ENCODE results near the gene DCST2.

DCST2 gene

DNA sequence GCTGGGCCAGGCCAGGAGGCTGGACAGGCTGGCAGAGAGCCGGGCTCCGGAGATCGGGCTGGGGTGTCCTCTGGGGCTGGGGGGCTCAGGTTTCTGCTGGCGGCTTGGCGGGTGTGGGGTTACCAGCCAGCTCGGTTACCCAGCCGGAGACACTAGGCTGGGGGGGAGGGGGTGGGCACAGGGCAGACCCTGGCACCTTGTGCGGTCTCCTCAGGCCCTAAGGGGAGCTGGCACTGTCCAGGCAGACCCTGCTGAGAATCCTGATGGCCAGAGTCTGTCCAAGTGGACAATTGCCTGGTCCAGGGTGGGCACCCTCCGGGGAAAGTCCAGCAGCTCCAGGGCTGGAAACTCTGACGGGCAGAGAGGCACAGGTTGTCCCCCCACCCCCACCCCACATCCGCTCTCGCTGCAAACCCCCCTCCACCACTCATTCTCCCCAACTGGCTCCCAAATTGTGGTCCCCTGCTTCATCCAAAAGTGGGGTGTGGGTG is 24.3 kb downstream of the DCST2 start:
- Histone ChIP-seq H4K20me1 (ENCODE audit: insufficient read depth, low read length, poor library complexity, severe bottlenecking) (no peaks in the 10 kb centered on the region), H3F3A (ENCODE audit: low read depth) (no peaks in the 10 kb centered on the region), H3K9me3 (ENCODE audit: insufficient read depth, low read depth, low read length) (no peaks in the 10 kb centered on the region), H3K27me3 (ENCODE audit: insufficient read depth, low read length, poor library complexity, severe bottlenecking) (no peaks in the 10 kb centered on the region), H3K4me3 (ENCODE audit: low read length, poor library complexity, severe bottlenecking) (no peak overlapping the region), H3K9me2 (replicated peaks; ENCODE audit: low read depth, low read length) (no peaks in the 10 kb centered on the region), H3K4me2 (ENCODE audit: low read depth, low read length, poor library complexity, severe bottlenecking) (no peak overlapping the region), H3K36me3 (ENCODE audit: insufficient read depth, low read length) (no peaks in the 10 kb centered on the region), H3K9ac (ENCODE audit: low read depth, low read length, poor library complexity, severe bottlenecking) (no peak overlapping the region), H3K4me1 (ENCODE audit: insufficient read depth, low read length, poor library complexity, severe bottlenecking) (peaks cover 69% of the 10 kb centered on the region), H3K79me2 (ENCODE audit: insufficient read depth, low read length) (no peaks in the 10 kb centered on the region), H2AFZ (ENCODE audit: low read length) (no peak overlapping the region)
- TF ChIP-seq, protein P1, sequence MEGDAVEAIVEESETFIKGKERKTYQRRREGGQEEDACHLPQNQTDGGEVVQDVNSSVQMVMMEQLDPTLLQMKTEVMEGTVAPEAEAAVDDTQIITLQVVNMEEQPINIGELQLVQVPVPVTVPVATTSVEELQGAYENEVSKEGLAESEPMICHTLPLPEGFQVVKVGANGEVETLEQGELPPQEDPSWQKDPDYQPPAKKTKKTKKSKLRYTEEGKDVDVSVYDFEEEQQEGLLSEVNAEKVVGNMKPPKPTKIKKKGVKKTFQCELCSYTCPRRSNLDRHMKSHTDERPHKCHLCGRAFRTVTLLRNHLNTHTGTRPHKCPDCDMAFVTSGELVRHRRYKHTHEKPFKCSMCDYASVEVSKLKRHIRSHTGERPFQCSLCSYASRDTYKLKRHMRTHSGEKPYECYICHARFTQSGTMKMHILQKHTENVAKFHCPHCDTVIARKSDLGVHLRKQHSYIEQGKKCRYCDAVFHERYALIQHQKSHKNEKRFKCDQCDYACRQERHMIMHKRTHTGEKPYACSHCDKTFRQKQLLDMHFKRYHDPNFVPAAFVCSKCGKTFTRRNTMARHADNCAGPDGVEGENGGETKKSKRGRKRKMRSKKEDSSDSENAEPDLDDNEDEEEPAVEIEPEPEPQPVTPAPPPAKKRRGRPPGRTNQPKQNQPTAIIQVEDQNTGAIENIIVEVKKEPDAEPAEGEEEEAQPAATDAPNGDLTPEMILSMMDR (conservative IDR thresholded peaks at IDR 0.05; ENCODE audit: low read length), result no peak
- no peak for TF ChIP-seq EZH2phosphoT487 (IDR thresholded peaks at IDR 0.05; ENCODE audit: borderline replicate concordance)

DNA sequence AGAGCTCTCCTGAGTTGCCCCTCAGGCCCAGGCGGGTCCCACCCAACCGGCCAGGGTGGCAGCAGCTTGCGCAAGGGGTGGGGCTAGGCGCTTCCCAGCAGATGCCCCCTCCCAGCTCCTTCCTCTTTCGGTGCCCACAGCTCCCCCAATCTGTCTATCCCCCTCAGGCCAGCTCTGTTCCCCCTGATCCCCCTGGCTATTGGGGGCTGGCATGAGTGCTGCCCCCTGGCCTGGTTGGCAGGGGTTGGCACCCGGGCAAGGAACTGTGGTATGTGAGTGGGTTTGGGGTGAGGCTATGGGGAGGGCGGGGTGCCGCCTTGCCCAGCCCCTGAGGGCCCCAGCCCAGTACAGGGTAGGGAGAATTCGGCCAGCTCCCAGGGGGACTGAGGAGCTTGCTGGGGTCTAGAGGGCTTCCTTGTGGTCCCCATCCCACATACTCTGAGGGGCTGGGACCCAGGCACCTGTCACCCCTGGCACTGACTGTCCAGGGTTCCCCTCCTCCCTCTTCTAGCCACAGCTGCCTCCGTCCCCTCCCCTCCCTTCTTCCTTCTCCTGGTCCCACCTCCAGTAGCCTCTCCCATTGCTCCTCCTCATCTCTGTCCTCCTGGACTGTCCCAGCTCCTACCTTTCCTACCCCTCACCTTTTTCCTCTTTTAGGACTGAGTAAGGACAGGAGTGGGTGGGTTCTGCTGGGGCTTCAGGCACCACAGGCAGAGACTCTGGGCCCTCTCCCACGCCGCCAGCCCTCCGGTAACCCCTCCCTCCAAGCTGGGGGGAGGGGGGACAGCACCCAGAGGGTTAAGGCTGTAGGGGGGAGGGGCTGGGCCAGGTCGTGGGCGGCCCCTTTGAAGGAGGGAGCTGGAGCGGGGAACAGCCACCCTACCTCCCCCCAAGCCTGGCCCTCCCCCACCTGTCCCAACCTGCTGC is 25.3 kb downstream of the DCST2 start:
- no peaks in the 10 kb centered on the region for H3K79me2 ChIP-seq (ENCODE audit: insufficient read depth, low read length)
- H3K4me2 ChIP-seq (ENCODE audit: low read depth, low read length, poor library complexity, severe bottlenecking), result no peak overlapping the region
- H3K9me2 ChIP-seq (replicated peaks; ENCODE audit: low read depth, low read length), result no peaks in the 10 kb centered on the region
- H2AFZ ChIP-seq (ENCODE audit: low read length), result no peak overlapping the region
- no peak overlapping the region for H3K4me3 ChIP-seq (ENCODE audit: low read length, poor library complexity, severe bottlenecking)
- H3K9ac ChIP-seq (ENCODE audit: low read depth, low read length, poor library complexity, severe bottlenecking), result no peak overlapping the region
- peaks cover 64% of the 10 kb centered on the region for H3K4me1 ChIP-seq (ENCODE audit: insufficient read depth, low read length, poor library complexity, severe bottlenecking)
- no peaks in the 10 kb centered on the region for H3F3A ChIP-seq (ENCODE audit: low read depth)
- no peaks in the 10 kb centered on the region for H3K36me3 ChIP-seq (ENCODE audit: insufficient read depth, low read length)
- H3K9me3 ChIP-seq (ENCODE audit: insufficient read depth, low read depth, low read length), result no peaks in the 10 kb centered on the region
- H3K27me3 ChIP-seq (ENCODE audit: insufficient read depth, low read length, poor library complexity, severe bottlenecking), result no peaks in the 10 kb centered on the region
- H4K20me1 ChIP-seq (ENCODE audit: insufficient read depth, low read length, poor library complexity, severe bottlenecking), result no peaks in the 10 kb centered on the region
- no peak for TF ChIP-seq EZH2phosphoT487 (IDR thresholded peaks at IDR 0.05; ENCODE audit: borderline replicate concordance)
- TF ChIP-seq, protein P1 (conservative IDR thresholded peaks at IDR 0.05; ENCODE audit: low read length), result no peak

DNA sequence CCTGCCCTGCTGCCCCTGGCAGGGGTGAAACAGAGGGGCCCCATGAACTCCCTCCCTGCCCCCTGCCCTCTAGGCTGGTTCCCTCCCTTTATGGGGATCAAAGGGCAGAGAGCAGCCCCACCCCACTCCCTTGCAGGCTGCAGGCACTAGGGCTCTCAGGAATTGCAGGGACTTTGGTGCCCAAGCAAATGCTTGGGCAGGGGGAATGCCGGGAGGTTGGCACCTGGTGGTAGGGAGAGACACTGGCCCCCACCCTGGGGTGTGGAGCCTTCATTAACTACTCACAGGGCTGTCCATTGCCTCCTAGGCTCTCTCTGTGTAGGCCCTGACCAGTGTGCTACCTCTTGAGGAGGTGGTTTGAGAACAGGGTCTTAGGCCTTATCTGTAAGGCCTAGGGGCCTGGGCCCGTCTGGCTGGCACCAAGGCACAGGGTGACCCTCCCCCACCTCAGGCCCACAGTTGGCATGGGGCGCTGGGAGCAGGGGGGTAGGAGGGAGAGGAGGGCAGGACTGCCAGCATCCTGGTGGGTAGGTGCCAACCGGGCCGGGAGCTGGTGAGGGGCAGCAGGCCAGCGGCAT is 26.2 kb downstream of the DCST2 start:
- peaks cover 55% of the 10 kb centered on the region for H3K4me1 ChIP-seq (ENCODE audit: insufficient read depth, low read length, poor library complexity, severe bottlenecking)
- no peaks in the 10 kb centered on the region for H3K79me2 ChIP-seq (ENCODE audit: insufficient read depth, low read length)
- H2AFZ ChIP-seq (ENCODE audit: low read length), result no peak overlapping the region
- no peaks in the 10 kb centered on the region for H3F3A ChIP-seq (ENCODE audit: low read depth)
- H3K4me3 ChIP-seq (ENCODE audit: low read length, poor library complexity, severe bottlenecking), result no peak overlapping the region
- H3K9me2 ChIP-seq (replicated peaks; ENCODE audit: low read depth, low read length), result no peaks in the 10 kb centered on the region
- no peaks in the 10 kb centered on the region for H3K27me3 ChIP-seq (ENCODE audit: insufficient read depth, low read length, poor library complexity, severe bottlenecking)
- H3K9ac ChIP-seq (ENCODE audit: low read depth, low read length, poor library complexity, severe bottlenecking), result no peak overlapping the region
- no peaks in the 10 kb centered on the region for H4K20me1 ChIP-seq (ENCODE audit: insufficient read depth, low read length, poor library complexity, severe bottlenecking)
- TF ChIP-seq EZH2phosphoT487 (IDR thresholded peaks at IDR 0.05; ENCODE audit: borderline replicate concordance), result no peak
- TF ChIP-seq, protein P1 (conservative IDR thresholded peaks at IDR 0.05; ENCODE audit: low read length), result no peak
- H3K4me2 ChIP-seq (ENCODE audit: low read depth, low read length, poor library complexity, severe bottlenecking), result no peak overlapping the region
- no peaks in the 10 kb centered on the region for H3K36me3 ChIP-seq (ENCODE audit: insufficient read depth, low read length)
- no peaks in the 10 kb centered on the region for H3K9me3 ChIP-seq (ENCODE audit: insufficient read depth, low read depth, low read length)
